H7 (cell line): Measurements from ENCODE around the gene STON1. TPM values are rescaled to one million over a fixed set of nuclear protein-coding genes. Genes with fewer than 3 reads are reported as not detected.
"Not testable (repeated sequence)": the region's sequence is repeated elsewhere in the genome, so short reads cannot be mapped to it uniquely, and the experiment has no call there.

ENCODE experiments used
- DNase-seq: peaks from one replicate; pipeline ENCODE4 v3.0.0; 2012
- H3K27me3 ChIP-seq: 2 replicates; pipeline ENCODE4 v1.6.0; 2011; ENCODE audit warnings: mild to moderate bottlenecking, low read length; ENCODE audit not compliant: control insufficient read depth, insufficient read depth
- H3K36me3 ChIP-seq: replicated peaks from 2 replicates; pipeline ENCODE4 v1.5.1; 2011; ENCODE audit warnings: low read length; ENCODE audit not compliant: control insufficient read depth, insufficient read depth
- H3K4me3 ChIP-seq: 2 replicates; pipeline ENCODE4 v1.5.1; 2011; ENCODE audit warnings: low read depth, mild to moderate bottlenecking, control low read depth, low read length, moderate library complexity; ENCODE audit not compliant: insufficient read depth
- total RNA-seq: library from RNA; depleted of rRNA; stranded (reverse); fragments of >200 nt; shearing (Covaris generic); gene quantifications from 2 replicates; pipeline ENCODE4 v1.2.3, GENCODE V29; 2014

Gene STON1
- total RNA-seq, 1 experiment from 2014 or later, result 5.1 TPM

DNA sequence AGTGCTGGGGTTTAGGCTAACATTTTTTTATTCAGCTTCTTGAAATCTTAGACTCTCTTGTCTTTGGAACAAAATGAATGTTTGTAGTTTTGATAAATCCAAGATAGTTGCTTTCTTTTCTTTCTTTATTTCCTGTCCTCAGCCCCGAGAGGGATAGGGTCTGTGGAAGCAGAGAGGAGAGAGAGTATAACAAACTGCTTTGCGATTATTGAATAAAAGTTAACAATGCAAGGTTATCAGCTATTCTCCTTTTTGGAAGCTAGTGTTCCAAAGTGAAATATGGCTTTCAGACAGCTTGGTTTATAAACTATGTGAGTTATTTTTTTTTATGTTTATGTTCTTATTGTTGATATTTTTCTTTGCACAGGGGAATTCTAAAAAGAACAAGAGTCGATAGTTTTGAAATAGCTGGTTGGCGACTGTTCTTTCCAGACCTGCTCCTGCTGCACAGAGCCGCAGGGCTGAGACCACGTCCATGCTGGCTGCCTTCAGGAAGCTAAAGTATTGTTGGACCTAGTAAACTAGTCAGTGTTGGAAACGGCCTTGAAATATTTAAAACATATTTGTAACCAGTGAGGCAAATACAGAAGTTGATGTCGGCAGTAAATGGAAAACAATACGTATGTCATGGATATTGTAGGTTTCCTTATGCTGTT lies 15.5 kb upstream of the STON1 start:
- no peak overlapping the region for H3K4me3 ChIP-seq

DNA sequence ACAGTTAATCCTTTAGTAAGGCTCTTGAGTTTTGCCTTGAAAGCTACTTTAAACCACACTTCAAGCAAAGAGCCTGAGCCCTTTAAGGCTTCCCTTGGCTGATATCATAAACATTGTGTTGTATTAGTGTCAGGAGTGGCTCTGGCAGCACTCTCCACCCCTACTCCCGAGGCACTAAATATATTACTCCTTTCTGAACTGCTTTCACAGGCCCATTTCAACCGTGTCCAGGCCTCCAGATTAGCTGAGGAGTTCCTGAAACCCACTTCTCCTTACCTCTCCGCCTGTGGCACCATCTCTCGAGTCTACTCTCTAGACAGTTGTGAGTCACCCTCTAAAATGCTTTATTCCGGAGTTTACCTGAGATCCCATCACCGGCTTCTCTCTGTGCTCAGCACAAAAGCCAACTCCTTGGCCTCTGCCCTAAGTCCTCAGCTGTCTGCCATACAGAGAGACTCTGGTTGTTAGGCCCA lies 14.4 kb upstream of the STON1 start:
- no peaks in the 10 kb centered on the region for H3K27me3 ChIP-seq
- no peak overlapping the region for H3K4me3 ChIP-seq
- H3K36me3 ChIP-seq, result peaks cover 6% of the 10 kb centered on the region

More for the DNA sequence above, 15.5 kb upstream of the STON1 start:
- DNase-seq, result no peak
- Histone ChIP-seq H3K36me3 (peaks cover 6% of the 10 kb centered on the region), H3K27me3 (no peaks in the 10 kb centered on the region)

DNA sequence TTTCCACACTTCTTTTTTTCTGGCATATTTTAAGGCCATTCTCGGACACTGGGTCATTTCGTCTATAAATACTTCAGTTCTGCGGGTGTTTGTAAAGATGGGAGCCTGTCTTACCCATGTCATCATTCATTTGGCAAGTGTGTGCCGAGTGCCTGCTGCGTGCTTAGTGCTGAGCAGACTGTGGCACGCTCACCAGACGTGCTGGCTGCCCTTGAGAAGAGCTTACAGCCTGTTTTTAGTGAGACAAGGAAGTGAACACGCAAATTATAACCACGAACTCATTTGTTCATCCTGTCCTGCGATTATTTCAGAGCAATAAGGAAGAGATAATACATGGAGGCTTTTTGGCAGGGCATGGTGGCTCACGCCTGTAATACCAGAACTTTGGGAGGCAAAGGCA lies 10.4 kb upstream of the STON1 start:
- H3K36me3 ChIP-seq, result peaks cover 6% of the 10 kb centered on the region
- no peak for DNase-seq
- no peaks in the 10 kb centered on the region for H3K27me3 ChIP-seq
- no peak overlapping the region for H3K4me3 ChIP-seq

More for the DNA sequence above, 14.4 kb upstream of the STON1 start:
- DNase-seq, result no peak

DNA sequence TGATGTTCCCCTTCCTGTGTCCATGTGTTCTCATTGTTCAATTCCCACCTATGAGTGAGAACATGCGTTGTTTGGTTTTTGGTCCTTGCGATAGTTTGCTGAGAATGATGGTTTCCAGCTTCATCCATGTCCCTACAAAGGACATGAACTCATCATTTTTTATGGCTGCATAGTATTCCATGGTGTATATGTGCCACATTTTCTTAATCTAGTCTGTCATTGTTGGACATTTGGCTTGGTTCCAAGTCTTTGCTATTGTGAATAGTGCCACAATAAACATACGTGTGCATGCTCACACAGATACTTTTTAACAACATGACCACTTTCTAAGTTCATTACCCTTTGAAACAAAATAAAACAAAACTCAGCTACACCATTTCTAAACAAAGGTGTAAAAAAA lies 5.2 kb upstream of the STON1 start:
- H3K27me3 ChIP-seq, DNase-seq, H3K36me3 ChIP-seq, H3K4me3 ChIP-seq: not testable (repeated sequence)

DNA sequence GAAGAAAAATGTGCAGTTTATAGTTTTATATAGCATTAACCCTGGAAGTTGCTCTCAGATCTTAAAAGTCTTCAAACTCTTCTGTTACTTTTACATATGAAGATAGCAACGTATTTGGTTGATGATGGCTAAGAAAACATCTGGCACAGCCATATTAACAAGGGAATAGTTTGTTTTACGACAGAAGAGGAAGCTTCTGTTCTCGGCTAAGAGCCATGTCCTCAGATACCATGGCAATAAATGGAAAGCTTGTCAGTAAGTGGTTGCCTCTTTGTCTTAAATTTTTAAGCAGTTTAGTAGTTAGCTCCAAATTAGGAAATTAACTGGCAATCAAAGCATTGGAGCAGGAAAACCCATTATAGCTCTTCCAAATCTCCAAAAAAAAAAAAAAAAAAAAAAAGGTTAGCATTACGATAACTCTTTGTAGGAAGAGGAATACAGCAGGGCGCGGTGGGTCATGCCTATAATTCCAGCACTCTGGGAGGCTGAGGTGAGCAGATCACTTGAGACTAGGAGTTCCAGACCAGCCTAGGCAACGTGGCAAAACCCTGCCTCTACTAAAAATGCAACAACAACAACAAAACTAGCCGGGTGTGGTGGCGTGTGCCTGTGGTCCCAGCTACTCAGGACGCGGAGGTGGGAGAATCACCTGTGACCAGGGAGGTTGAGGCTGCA lies 4.5 kb upstream of the STON1 start:
- no peak overlapping the region for H3K4me3 ChIP-seq
- H3K27me3 ChIP-seq, result no peaks in the 10 kb centered on the region
- DNase-seq, result no peak
- H3K36me3 ChIP-seq, result no peaks in the 10 kb centered on the region

DNA sequence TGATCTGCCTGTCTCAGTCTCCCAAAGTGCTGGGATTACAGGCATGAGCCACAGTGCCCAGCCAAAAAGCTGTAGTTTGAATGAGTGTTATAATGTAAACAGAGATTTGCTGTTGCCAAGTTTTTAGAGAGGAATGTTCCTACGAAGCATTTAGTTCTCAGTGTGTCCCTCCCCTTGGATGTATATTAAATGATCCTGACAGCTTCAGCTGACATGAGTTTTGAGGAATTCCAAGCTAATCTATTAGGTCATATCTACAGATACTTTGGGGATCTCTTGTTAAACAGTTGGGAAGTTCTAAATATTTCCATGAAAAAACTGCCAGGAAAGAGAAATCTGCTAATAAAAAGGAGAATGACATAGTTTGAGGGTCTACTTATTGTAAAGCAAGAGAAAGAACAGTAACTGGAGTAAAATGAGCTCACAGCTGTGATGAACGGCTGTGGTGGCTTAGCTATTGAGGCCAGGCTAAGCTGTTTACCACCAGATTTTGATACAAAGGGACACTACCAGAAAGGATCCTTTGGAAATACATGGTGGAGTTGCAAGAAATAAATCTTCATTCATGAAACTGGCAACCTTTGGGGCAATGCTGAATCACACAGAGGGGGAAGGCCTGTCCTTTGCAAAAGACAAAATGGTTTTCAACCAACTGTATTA lies 2.6 kb upstream of the STON1 start:
- no peak for DNase-seq
- Histone ChIP-seq H3K27me3 (no peaks in the 10 kb centered on the region), H3K4me3 (no peak overlapping the region), H3K36me3 (no peaks in the 10 kb centered on the region)

DNA sequence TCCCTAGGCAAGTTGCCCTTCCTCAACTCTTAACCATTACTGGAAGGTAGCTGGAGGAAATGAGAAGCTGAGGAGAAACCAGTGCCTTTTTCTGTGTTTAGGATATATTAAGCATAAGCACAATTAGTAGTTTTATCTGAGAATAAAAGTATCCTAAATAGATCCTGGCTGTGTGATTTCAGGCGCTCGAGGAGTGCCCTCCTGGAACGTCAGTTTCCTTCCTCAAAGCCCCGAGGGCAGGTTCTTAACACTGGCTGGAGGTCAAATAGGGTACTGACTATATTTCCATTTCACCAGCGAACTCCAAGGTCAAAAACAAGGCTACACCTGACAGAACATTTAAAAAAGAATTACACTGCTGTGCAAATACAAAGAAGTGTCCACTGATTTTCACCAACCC lies 1.5 kb upstream of the STON1 start:
- H3K36me3 ChIP-seq, result no peaks in the 10 kb centered on the region
- H3K27me3 ChIP-seq, result no peaks in the 10 kb centered on the region
- no peak overlapping the region for H3K4me3 ChIP-seq
- DNase-seq, result no peak

DNA sequence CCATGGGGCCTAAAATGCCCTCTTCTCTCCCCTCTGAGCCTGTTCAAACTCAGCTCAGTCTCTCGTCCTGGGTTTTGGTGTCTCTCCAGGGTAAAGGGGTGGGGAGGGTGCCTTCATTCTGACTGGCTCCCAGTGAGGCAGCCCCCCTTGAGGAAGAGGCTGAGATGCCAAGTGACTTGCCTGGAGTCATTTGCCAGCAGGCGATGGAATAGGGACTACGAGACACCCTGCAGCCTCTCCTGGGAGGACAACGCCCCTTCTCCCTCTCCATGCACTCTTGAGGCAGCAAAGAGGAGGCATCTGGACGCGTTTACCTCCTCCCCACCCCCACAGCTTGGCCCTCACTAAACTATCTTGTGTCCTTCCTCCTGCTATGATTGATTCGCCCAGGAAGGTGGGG lies 760 bp upstream of the STON1 start:
- Histone ChIP-seq H3K36me3 (no peaks in the 10 kb centered on the region), H3K4me3 (no peak overlapping the region), H3K27me3 (no peaks in the 10 kb centered on the region)
- DNase-seq, result peak; percentile 70

DNA sequence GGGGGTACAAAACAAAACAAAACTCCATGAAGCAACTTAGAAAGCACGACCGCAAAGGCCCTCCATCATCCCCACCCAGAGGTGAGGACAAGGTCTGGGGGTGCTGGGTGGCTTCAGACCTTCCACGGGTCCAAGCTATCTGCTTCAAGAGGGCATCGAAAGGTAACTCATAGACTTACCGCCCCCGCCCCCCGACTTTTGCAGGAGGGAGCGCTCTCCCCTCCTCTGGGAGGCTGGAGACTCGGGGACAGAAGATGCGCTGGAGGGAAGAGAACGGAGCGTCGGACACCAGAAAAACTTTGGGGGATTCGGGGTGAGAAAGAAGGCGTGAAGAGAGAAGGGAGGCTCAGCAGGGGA lies 300 bp upstream of the STON1 start:
- Histone ChIP-seq H3K36me3 (no peaks in the 10 kb centered on the region), H3K27me3 (no peaks in the 10 kb centered on the region), H3K4me3 (peak overlapping the region; percentile 73)
- DNase-seq, result no peak

DNA sequence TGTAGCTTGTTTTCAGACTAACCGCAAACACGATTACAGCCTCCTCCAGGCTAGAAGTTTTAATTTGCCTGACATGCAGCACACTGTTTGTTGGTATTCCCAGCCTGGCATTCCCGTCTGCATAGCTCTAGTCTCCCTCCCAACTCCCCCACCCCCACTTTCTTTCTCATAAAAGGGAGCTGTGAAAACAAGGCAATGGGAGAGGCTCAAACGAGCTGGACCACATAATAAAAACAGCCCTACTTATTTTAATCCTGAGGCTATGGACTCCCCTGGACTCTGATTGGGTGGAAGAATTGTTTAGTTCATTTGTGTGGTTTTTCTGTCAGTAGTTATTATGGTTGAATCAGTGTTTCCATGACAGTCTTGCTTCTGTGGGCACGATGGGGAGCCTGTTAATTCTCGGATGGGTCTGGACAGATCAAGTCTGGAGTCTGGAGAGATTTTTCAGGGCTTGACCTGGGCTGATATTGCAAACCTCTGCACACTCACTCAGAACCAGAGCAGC lies 1.2 kb downstream of the STON1 start:
- H3K36me3 ChIP-seq, result no peaks in the 10 kb centered on the region
- H3K27me3 ChIP-seq, result no peaks in the 10 kb centered on the region
- DNase-seq, result peak; percentile 57
- H3K4me3 ChIP-seq, result peak overlapping the region; percentile 73

DNA sequence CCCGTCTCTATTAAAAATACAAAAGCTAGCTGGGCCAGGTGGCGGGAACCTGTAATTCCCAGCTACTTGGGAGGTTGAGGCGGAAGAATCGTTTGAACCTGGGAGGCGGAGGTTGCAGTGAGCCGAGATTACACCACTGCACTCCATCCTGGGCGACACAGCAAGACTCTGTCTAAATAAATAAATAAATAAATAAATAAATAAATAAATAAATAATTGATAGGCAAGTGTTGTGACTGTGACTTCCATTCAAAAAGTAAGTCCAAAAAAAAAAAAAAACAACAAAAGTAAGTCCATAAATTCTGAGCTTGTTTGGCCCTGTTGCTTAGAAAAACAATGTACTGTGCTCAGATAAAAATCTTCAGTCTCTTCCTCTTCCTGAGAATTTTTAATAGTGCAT lies 2.2 kb downstream of the STON1 start:
- no peaks in the 10 kb centered on the region for H3K27me3 ChIP-seq
- no peaks in the 10 kb centered on the region for H3K36me3 ChIP-seq
- H3K4me3 ChIP-seq, result no peak overlapping the region
- DNase-seq, result no peak

DNA sequence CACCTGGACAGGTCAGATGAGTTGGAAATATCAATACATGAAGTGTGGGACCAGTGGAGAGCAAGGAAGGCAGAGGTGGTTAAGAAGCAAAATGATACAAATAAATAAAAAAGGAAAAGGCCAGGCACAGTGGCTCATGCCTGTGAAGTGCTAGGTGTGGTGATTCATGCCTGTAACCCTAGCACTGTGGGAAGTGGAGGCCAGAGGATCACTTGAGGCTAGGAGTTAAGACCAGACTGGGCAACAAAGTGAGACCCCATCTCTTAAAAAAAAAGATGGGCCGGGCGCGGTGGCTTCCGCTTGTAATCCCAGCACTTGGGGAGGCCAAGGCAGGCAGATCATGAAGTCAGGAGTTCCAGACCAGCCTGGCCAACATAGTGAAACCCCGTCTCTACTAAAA lies 2.9 kb downstream of the STON1 start:
- Histone ChIP-seq H3K27me3 (no peaks in the 10 kb centered on the region), H3K36me3 (no peaks in the 10 kb centered on the region), H3K4me3 (no peak overlapping the region)
- DNase-seq, result no peak

DNA sequence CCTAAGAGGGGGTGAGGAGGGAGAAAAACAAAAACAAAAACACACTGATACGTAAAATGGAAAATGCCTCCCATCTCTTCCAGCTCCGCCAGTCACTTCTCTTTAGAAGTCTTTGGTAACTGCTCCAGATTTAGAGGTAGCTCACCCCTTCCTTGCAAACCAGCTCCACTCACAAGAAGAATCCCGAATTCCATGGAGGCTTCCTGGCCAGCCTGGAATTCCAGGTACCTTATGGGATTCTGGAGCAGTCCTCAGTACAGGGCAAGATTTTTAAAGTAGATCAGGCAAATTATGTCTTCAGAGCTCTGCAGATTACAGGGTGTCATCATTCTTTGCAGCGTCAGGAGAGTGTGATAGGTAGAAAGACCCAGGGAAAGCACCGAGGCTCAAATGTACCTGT lies 4.8 kb downstream of the STON1 start:
- DNase-seq, result no peak
- Histone ChIP-seq H3K27me3 (no peaks in the 10 kb centered on the region), H3K4me3 (no peak overlapping the region), H3K36me3 (no peaks in the 10 kb centered on the region)

DNA sequence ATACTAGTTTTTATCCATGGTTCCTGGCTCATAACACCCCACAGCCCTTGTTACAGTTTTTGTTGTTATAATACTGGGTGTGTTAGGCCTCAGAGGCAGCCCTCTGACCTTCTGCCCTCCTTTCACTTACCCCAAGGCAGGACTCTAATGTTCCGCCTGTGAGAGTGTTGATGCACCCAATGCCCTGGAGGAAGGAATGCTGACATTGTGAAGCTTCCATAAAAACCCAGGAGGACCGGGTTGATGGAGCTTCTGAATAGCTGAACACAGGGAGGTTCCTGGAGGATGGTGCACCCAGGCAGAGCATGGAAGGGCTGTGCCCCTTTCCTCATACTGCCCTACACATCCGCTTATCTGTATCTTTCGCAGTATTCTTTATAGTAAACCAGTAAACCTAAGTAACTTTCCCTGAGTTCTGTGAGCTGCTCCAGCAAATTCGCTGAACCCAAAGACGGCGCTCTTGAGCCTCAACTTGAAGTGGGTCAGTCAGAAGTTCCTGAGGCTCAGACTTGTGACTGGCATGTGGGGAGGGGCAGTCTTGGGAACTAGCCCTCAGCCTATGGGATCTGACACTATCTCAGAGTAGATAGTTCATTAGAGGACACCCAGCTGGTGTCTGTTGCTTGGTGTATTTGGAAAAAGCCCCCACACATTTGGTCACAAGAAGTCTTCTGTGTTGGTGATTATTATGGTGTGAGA lies 10.4 kb downstream of the STON1 start:
- Histone ChIP-seq H3K27me3 (no peaks in the 10 kb centered on the region), H3K36me3 (no peaks in the 10 kb centered on the region), H3K4me3 (no peak overlapping the region)
- no peak for DNase-seq
